Peyer's patch (tissue), 4 donors: Measurements from ENCODE around the gene GPSM1. TPM values are rescaled to one million over a fixed set of nuclear protein-coding genes. Genes with fewer than 3 reads are reported as not detected.

ENCODE experiments used
- DNase-seq, 3 donors: peaks; one replicate each; pipeline ENCODE4 v3.0.0-alpha.2; 2017 to 2019
- H3K27ac ChIP-seq, 4 donors: fragments of 200-600 bp; sonication (generic); one replicate each; pipeline ENCODE4 v1.5.1; 2016 to 2019
- H3K27me3 ChIP-seq, 2 donors: fragments of 200-600 bp; sonication (generic); one replicate each; pipeline ENCODE4 v1.5.1; 2019
- H3K36me3 ChIP-seq, 3 donors: fragments of 200-600 bp; sonication (generic); one replicate each; pipeline ENCODE4 v1.5.1; 2016 to 2019
- H3K4me1 ChIP-seq, 4 donors: fragments of 200-600 bp; sonication (generic); one replicate each; pipeline ENCODE4 v1.5.1; 2016 to 2019
- H3K4me3 ChIP-seq, 4 donors: fragments of 200-600 bp; sonication (generic); 1 replicate in 3 of 4; 2 replicates in 1 of 4; pipeline ENCODE4 v1.5.1; 2016 to 2019; ENCODE audit warnings: mild to moderate bottlenecking in 1 of 4
- H3K9me3 ChIP-seq, 4 donors: fragments of 200-600 bp; sonication (generic); one replicate each; pipeline ENCODE4 v1.5.1; 2016 to 2019; ENCODE audit warnings: mild to moderate bottlenecking in 1 of 4
- CTCF ChIP-seq, 6 experiments: fragments of 450-650 bp in 4 of 6; fragments of 200-600 bp in 2 of 6; sonication (generic) in 1 of 6; IDR thresholded peaks; one replicate each; pipeline ENCODE4 v1.5.1; 2017 to 2019; ENCODE audit warnings: antibody characterized with exemption in 6 of 6, mild to moderate bottlenecking in 3 of 6, moderate library complexity in 1 of 6
- POLR2A ChIP-seq, 2 donors: fragments of 450-650 bp; IDR thresholded peaks; one replicate each; pipeline ENCODE4 v1.5.1; 2017; ENCODE audit warnings: antibody characterized with exemption in 2 of 2, mild to moderate bottlenecking in 2 of 2, moderate library complexity in 2 of 2
- total RNA-seq, 4 donors: library from RNA; depleted of rRNA; stranded (reverse); fragments of >200 nt; gene quantifications; one replicate each; pipeline ENCODE4 v1.1.0, GENCODE V29; 2016

Gene GPSM1
- total RNA-seq, 4 donors from 2014 or later = 3.7 to 25.6 (median 6.0) TPM

DNA sequence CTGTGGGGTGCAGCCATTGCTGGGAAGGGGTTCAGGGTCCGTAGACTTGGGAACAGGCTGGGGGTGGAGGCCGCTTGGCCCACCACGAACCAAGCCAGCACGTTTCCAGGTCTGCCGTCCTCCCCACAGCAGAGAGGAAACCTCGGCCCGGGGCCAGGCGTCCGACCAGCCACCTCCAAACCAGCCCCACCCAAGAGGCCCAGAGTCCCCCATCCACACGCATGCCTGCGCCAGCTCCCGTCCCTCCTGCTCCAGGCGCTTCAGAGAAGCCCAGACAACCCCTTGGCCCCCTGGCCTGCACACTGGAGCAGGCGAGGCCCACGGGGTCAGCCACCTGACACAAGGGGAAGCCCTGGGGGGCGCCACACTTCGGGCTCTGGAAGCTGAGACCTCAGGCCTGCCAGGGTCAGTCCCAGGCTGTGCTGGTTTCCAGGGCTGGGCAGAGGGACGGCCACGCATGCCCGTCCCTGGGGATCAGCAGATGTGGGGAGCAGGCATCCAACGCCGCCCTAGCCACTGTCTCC lies 29.9 kb downstream of the GPSM1 start:
- Histone ChIP-seq H3K36me3 (no peaks in the 10 kb centered on the region), H3K4me1 (peaks cover 0 to 12% (median under 1%) of the 10 kb centered on the region in 4 donors), H3K9me3 (no peaks in the 10 kb centered on the region), H3K27me3 (no peaks in the 10 kb centered on the region), H3K4me3 (no peak overlapping the region), H3K27ac (no peak overlapping the region)
- TF ChIP-seq POLR2A (IDR thresholded peaks at IDR 0.05) (no peak), CTCF (IDR thresholded peaks at IDR 0.05) (no peak)
- no peak for DNase-seq

GRCh38 chr9:136358016-136358415 lies 30.7 kb downstream of the GPSM1 start:
- TF ChIP-seq POLR2A (IDR thresholded peaks at IDR 0.05) = no peak
- no peak for TF ChIP-seq CTCF (IDR thresholded peaks at IDR 0.05)
- Histone ChIP-seq H3K4me3 (no peak overlapping the region), H3K36me3 (no peaks in the 10 kb centered on the region), H3K4me1 (peaks cover 0 to 18% (median 4%) of the 10 kb centered on the region in 4 donors), H3K27ac (no peak overlapping the region), H3K27me3 (no peaks in the 10 kb centered on the region), H3K9me3 (no peaks in the 10 kb centered on the region)
- DNase-seq = no peak

- DNase-seq = no peak
- Histone ChIP-seq H3K4me1 (peaks cover under 1 to 21% (median 8%) of the 10 kb centered on the region in 4 donors), H3K9me3 (peaks cover 0 to 6% (median 0%) of the 10 kb centered on the region in 4 donors), H3K27me3 (no peaks in the 10 kb centered on the region), H3K4me3 (no peak overlapping the region), H3K27ac (no peak overlapping the region), H3K36me3 (no peaks in the 10 kb centered on the region)
- TF ChIP-seq CTCF (IDR thresholded peaks at IDR 0.05) = no peak
- TF ChIP-seq POLR2A (IDR thresholded peaks at IDR 0.05) = no peak
These were observed 31.5 kb downstream of the GPSM1 start for GRCh38 chr9:136358888-136359287.

GRCh38 chr9:136359774-136360718 lies 32.7 kb downstream of the GPSM1 start:
- DNase-seq = no peak
- Histone ChIP-seq H3K27ac (peak overlapping the region in 1 of 4 donors; percentile 91), H3K27me3 (no peaks in the 10 kb centered on the region), H3K36me3 (no peaks in the 10 kb centered on the region), H3K9me3 (peaks cover 0 to 10% (median 0%) of the 10 kb centered on the region in 4 donors), H3K4me1 (peaks cover 3 to 25% (median 10%) of the 10 kb centered on the region in 4 donors), H3K4me3 (no peak overlapping the region)
- TF ChIP-seq CTCF (IDR thresholded peaks at IDR 0.05) (no peak), POLR2A (IDR thresholded peaks at IDR 0.05) (no peak)

DNA sequence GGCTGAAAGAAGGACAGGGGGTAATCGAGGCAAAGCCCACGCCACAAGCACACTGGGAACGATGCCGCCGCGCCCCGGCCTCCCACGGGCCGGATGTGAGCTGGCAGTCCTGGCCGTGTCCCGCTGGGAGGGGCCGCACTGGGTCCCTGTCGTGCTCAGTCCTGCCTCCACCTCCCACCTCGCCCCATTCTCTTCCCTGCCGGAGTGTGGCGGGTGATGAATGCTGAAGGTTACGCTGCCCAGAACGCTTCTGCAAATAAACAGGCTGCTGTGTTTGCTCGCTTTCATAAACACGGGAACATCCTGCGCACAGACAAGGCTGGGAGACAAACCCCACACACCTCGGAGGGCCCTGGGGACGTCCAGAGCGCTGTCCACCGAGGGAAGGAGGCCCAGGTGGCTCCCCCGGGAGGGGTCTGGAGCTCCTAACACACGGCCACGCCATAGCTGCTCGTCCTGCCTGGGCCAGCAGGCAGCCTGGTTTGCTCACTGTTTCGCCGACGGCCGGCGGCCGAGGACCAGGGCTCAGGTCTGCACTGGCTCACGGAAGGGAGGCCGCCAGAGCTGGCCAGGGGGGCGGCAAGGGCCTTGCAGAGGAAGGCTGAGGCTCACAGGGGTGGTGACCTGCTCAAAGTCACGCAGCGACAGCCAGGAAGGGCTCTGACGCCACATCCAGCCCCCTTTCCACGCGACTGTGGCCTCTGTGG lies 33.9 kb downstream of the GPSM1 start:
- Histone ChIP-seq H3K27me3 (no peaks in the 10 kb centered on the region), H3K4me3 (no peak overlapping the region), H3K4me1 (peaks cover 3 to 25% (median 10%) of the 10 kb centered on the region in 4 donors), H3K9me3 (peaks cover 0 to 10% (median 0%) of the 10 kb centered on the region in 4 donors), H3K27ac (peak overlapping the region in 2 of 4 donors; percentile 46 to 91), H3K36me3 (no peaks in the 10 kb centered on the region)
- DNase-seq = no peak
- TF ChIP-seq POLR2A (IDR thresholded peaks at IDR 0.05) = no peak
